ENCODE measurements around the gene MYOF.
A peak's percentile ranks its signal among the peaks of the same experiment; 100 is the strongest.
"Not testable (repeated sequence)": the region's sequence is repeated elsewhere in the genome, so short reads cannot be mapped to it uniquely, and the experiment has no call there.

MYOF gene

GRCh38 chr10:93288679-93289634, 193.2 kb downstream of the MYOF start:
- peak; percentile 82 for TF ChIP-seq CTCF (conservative IDR thresholded peaks at IDR 0.05; ENCODE audit: low read depth)
- DNase-seq (ENCODE audit: low spot score) = peak; percentile 99
- CTCF ChIA-PET = interaction anchor here (0.6 to 1.6 kb wide), 5 partner anchors 9 to 354 kb away, joined by 3 to 6 read pairs (median 4); no protein-coding TSS in a partner anchor
- peak overlapping the region; percentile 63; the same call in 1 of the 2 replicates for H3K27ac ChIP-seq
- POLR2A ChIA-PET (ENCODE audit: low non-redundant PET) = no interaction called here

DNA sequence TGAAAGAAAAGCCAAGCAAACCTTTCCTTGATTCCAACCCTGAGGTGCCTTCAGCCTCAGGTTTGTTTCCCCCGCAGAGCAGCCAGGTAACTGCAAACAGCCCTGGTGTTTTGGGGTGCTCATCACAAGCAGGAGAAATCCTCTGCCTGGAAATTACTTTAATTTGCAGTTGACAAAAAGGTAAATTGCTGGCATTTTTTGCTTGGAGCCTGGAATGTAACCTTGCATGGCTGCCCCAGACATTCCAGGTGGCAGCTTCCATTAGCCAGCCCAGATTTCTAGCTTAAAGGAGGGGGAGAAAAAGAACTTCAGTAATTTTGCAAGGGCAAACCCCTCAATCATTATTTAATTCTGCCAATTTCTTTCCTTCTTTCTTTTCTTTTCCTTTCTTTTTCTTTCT, 194.4 kb downstream of the MYOF start:
- TF ChIP-seq CTCF (conservative IDR thresholded peaks at IDR 0.05; ENCODE audit: low read depth) = no peak

GRCh38 chr10:93284246-93284645, 197.9 kb downstream of the MYOF start:
- H3K27ac ChIP-seq; DNase-seq (ENCODE audit: low spot score); POLR2A ChIA-PET (ENCODE audit: low non-redundant PET): not testable (repeated sequence)
- CTCF ChIA-PET = interaction anchor here (0.6 to 1.2 kb wide), 4 partner anchors 168 to 408 kb away, joined by 3 to 7 read pairs (median 4); no protein-coding TSS in a partner anchor

More for the DNA sequence above, 194.4 kb downstream of the MYOF start:
- DNase-seq (ENCODE audit: low spot score) = no peak
- no peak overlapping the region for H3K27ac ChIP-seq
- POLR2A ChIA-PET (ENCODE audit: low non-redundant PET) = no interaction called here
- CTCF ChIA-PET = interaction anchor here (0.7 to 1.1 kb wide), 2 partner anchors 172 to 353 kb away, joined by 3 read pairs; no protein-coding TSS in a partner anchor

DNA sequence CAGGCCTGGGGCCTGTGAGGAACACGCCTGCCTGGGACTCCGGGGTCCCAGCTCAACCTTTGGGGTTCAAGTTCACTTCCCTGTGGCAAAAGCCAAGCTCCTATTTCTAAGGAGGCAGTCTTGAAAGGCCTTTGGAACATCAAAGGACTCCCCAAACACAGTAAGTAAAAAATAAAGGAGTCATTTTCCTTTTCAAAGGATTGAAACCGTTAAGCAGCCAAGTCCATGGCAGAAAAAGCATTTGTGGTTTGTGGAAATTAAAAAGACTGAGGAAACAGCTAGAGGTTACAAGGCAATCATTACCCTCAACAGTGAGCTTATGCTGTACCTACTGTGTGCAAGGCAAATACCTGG, 200.8 kb downstream of the MYOF start:
- no peak for DNase-seq (ENCODE audit: low spot score)
- no peak overlapping the region for H3K27ac ChIP-seq
- POLR2A ChIA-PET (ENCODE audit: low non-redundant PET) = no interaction called here
- no peak for TF ChIP-seq CTCF (conservative IDR thresholded peaks at IDR 0.05; ENCODE audit: low read depth)
- CTCF ChIA-PET = no interaction called here

GRCh38 chr10:93280699-93281366, 201.3 kb downstream of the MYOF start:
- no peak for DNase-seq (ENCODE audit: low spot score)
- no peak for TF ChIP-seq CTCF (conservative IDR thresholded peaks at IDR 0.05; ENCODE audit: low read depth)
- ChIA-PET CTCF (no interaction called here), POLR2A (ENCODE audit: low non-redundant PET) (no interaction called here)
- H3K27ac ChIP-seq = no peak overlapping the region

DNA sequence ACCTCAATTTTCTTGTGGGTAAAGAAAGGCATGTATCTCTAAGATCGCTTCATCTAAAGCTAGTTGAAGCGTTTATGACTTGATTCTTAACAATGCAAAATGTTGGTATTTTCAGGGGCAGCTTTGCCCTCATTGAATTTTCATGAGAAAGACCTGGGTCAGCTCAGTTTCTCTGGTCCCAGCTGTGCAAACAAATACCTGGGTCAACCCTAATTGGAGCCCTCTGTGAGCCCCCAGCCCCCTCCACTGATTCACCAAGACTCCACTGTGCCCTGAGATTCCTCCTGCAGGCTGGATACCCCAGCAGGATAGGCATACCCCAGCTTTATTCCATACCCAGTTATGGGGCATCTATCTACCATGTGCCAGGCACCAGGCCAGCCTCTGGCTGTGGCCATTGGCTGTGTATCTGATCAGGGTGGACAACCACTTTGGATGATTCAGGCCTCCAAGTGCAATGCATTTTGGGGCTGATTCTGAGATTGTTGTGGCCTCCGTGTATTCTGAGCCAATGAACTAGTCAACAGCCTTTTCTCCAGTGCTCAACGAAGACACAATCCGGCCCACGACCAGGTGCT, 201.9 kb downstream of the MYOF start:
- TF ChIP-seq CTCF (conservative IDR thresholded peaks at IDR 0.05; ENCODE audit: low read depth) = no peak
- H3K27ac ChIP-seq = no peak overlapping the region
- ChIA-PET CTCF (interaction anchor here (0.9 kb wide), 2 partner anchors 10 to 165 kb away, joined by 3 to 4 read pairs; no protein-coding TSS in a partner anchor), POLR2A (ENCODE audit: low non-redundant PET) (no interaction called here)
- no peak for DNase-seq (ENCODE audit: low spot score)
